Left ventricle myocardium inferior (tissue), 1 donor: ENCODE measurements around the gene SORCS3. TPM values are rescaled to one million over a fixed set of nuclear protein-coding genes. Genes with fewer than 3 reads are reported as not detected.

Experiments
- DNase-seq: peaks from one replicate; pipeline ENCODE4 v3.0.0-alpha.2; 2020
- H3K27ac ChIP-seq: fragments of 200-600 bp; replicated peaks from 2 replicates; pipeline ENCODE4 v1.8.0; 2021
- H3K27me3 ChIP-seq: fragments of 200-600 bp; 2 replicates; pipeline ENCODE4 v1.8.0; 2021; ENCODE audit warnings: low read depth
- H3K36me3 ChIP-seq: fragments of 200-600 bp; 2 replicates; pipeline ENCODE4 v1.8.0; 2021
- H3K4me1 ChIP-seq: fragments of 200-600 bp; 2 replicates; pipeline ENCODE4 v1.8.0; 2021
- H3K4me3 ChIP-seq: fragments of 200-600 bp; 2 replicates; pipeline ENCODE4 v1.8.0; 2021; ENCODE audit warnings: mild to moderate bottlenecking, moderate library complexity
- H3K9me3 ChIP-seq: fragments of 200-600 bp; replicated peaks from 2 replicates; pipeline ENCODE4 v1.8.0; 2021
- CTCF ChIP-seq: fragments of 200-600 bp; IDR thresholded peaks from 2 replicates; pipeline ENCODE4 v1.8.0; 2021; ENCODE audit warnings: antibody characterized with exemption, mild to moderate bottlenecking, borderline replicate concordance
- intact Hi-C: fragments of 100-400 bp; cut with micrococcal nuclease; formaldehyde crosslinking; loops from one replicate; pipeline ENCODE4 v1.11.0; 2022
- total RNA-seq: library from RNA; stranded (reverse); fragmentation: NEBNext Ultra II Directional; extraction: Animal tissue kit (Norgen Biotek cat#: 25700); gene quantifications from one replicate; pipeline ENCODE4 v1.2.1, GENCODE V29; 2021
- donor health status: DM: no; HTN: yes; CAD: no; lungs with severe emphysema.

Gene SORCS3
- total RNA-seq, 1 donor from 2014 or later = 0.03 TPM

- intact Hi-C loops = no loop called here
These were observed 325.6 kb downstream of the SORCS3 start for GRCh38 chr10:104966563-104967297.

GRCh38 chr10:104980368-104980767 is 339.3 kb downstream of the SORCS3 start:
- H3K27me3 ChIP-seq = no peaks in the 10 kb centered on the region
- no peak overlapping the region for H3K27ac ChIP-seq
- no peak for DNase-seq
- intact Hi-C loops = no loop called here
- no peaks in the 10 kb centered on the region for H3K36me3 ChIP-seq
- no peak for TF ChIP-seq CTCF
- no peak overlapping the region for H3K4me3 ChIP-seq
- H3K9me3 ChIP-seq = peaks cover 7% of the 10 kb centered on the region
- no peaks in the 10 kb centered on the region for H3K4me1 ChIP-seq

More at GRCh38 chr10:104966563-104967297, 325.6 kb downstream of the SORCS3 start:
- no peak for DNase-seq
- H3K36me3 ChIP-seq = no peaks in the 10 kb centered on the region
- no peak overlapping the region for H3K27ac ChIP-seq
- peaks cover 3% of the 10 kb centered on the region for H3K9me3 ChIP-seq
- no peak for TF ChIP-seq CTCF
- H3K27me3 ChIP-seq = no peaks in the 10 kb centered on the region
- H3K4me1 ChIP-seq = no peaks in the 10 kb centered on the region
- H3K4me3 ChIP-seq = no peak overlapping the region

- intact Hi-C loops = no loop called here
- Histone ChIP-seq H3K27me3 (no peaks in the 10 kb centered on the region), H3K4me1 (no peaks in the 10 kb centered on the region), H3K27ac (no peak overlapping the region), H3K9me3 (peaks cover 12% of the 10 kb centered on the region), H3K4me3 (no peak overlapping the region), H3K36me3 (no peaks in the 10 kb centered on the region)
- DNase-seq = no peak
- no peak for TF ChIP-seq CTCF
These were observed 340.9 kb downstream of the SORCS3 start for GRCh38 chr10:104981995-104982394.

- no peak overlapping the region for H3K4me3 ChIP-seq
These were observed 347.6 kb downstream of the SORCS3 start for GRCh38 chr10:104988686-104989085.

GRCh38 chr10:104989880-104990279 is 348.8 kb downstream of the SORCS3 start:
- no peaks in the 10 kb centered on the region for H3K4me1 ChIP-seq
- H3K27me3 ChIP-seq = peaks cover 5% of the 10 kb centered on the region
- H3K9me3 ChIP-seq = peaks cover 12% of the 10 kb centered on the region
- DNase-seq = no peak
- TF ChIP-seq CTCF = no peak
- H3K4me3 ChIP-seq = no peak overlapping the region
- intact Hi-C loops = no loop called here
- no peak overlapping the region for H3K27ac ChIP-seq
- no peaks in the 10 kb centered on the region for H3K36me3 ChIP-seq

More at GRCh38 chr10:104988686-104989085, 347.6 kb downstream of the SORCS3 start:
- no peak for TF ChIP-seq CTCF
- Histone ChIP-seq H3K4me1 (no peaks in the 10 kb centered on the region), H3K27me3 (no peaks in the 10 kb centered on the region), H3K9me3 (peaks cover 12% of the 10 kb centered on the region), H3K36me3 (no peaks in the 10 kb centered on the region), H3K27ac (no peak overlapping the region)
- intact Hi-C loops = no loop called here
- DNase-seq = no peak
